Retinal pigment epithelial cell (primary cell): ENCODE results near the gene FLVCR1.
A peak's percentile ranks its signal among the peaks of the same experiment; 100 is the strongest.

Experiments used
- DNase-seq: peaks from one replicate; pipeline ENCODE4 v3.0.0-alpha.2; 2010; ENCODE audit warnings: low read depth
- H3K4me3 ChIP-seq: 2 replicates; pipeline ENCODE4 v1.5.1; 2011; ENCODE audit warnings: mild to moderate bottlenecking, low read length, control low read depth, moderate library complexity
- CTCF ChIP-seq: conservative IDR thresholded peaks from 2 replicates; pipeline ENCODE4 v1.5.1; 2011; ENCODE audit warnings: low read depth, low read length, control low read depth, inconsistent platforms

Gene FLVCR1

DNA sequence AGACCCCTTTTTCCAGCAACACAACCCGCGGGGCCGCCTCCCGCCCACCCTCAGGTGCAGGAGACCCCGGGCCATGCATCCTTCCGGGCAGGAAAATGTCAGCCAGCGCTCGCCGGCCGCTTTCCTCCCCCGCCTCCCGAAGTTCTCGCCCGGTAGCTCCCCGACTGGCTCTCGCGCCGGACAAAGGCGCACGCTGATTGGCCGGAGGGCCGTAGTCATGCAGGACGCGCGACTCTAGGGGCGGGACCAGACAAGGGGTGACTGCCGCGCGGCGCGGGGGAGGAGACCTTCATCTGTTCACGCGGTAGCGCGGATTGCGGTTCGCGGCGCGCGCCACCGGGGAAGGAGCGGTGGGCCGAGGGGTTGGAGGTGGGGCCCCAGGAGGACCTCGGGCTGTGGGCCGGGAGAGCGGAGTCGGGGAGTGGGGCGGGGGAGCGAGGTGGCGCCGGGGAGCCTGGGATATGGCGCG lies at the start of gene FLVCR1:
Gene FLVCR1, plus strand, starts transcription at position 284 of the 469 bp plus-strand sequence. Its CDS starts 178 bp downstream, at position 462.
- DNase-seq = peak; percentile 86
- no peak for TF ChIP-seq CTCF
- peak within 1 kb of the TSS; percentile 69 for H3K4me3 ChIP-seq

DNA sequence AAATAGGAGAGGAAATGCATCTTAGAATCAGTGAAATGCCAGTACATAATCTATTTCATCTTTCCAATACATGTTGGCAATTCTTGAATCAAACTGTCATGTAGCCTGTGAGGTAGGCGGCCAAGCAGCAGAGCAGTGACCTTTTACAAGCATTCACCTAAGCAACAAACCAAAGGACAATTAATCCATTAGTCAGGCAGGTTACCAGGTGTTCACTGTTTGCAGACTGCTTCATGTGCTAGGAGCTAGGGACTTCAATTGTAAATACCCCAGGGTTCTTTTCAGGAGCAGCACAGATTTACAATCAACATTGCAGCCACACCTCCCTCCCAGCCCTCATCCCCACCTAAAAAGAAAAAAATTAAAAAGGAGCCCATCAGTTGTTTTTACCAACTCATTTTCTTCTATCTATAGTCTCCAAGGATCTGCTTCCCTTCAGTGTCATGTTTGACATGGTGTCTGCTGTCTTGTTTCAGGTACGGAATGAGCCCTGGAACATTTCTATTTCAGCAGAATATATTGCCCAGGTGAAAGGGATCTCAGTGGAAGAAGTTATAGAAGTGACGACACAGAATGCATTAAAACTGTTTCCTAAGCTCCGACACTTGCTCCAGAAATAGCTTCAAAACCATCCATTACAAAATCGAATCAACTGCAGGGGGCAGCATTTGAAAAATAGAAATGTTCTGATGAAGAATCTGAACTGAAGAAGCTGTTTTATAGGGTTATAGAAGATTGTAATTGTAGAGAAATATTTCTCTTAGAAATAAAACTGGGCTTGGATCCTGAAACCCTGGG lies 43.3 kb upstream of the FLVCR1 start:
- no peak overlapping the region for H3K4me3 ChIP-seq
- no peak for TF ChIP-seq CTCF
- no peak for DNase-seq

- no peak for TF ChIP-seq CTCF
- no peak for DNase-seq
- no peak overlapping the region for H3K4me3 ChIP-seq
Observed at GRCh38 chr1:212816567-212817278, 41.4 kb upstream of the FLVCR1 start.

DNA sequence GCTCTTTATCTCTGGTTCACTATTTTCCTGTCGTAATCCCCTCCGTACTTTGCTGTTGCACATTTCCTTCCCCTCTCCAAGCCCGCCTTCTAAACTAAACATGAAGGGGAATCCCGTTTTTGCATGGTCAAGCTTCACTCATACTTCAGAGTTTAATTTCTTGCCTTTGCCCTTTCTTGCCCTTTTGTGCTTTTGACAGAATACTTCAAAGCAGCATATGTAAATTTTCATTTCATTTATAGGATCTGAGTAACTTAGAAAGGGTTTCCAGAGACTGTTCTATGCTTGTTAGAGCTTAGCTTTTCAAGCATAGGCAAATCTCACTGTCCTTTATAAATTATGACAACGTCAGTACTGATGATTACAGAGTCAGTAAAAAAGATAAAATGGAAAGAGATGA lies 38.3 kb upstream of the FLVCR1 start:
- H3K4me3 ChIP-seq = no peak overlapping the region
- no peak for TF ChIP-seq CTCF
- DNase-seq = no peak

GRCh38 chr1:212820969-212821368 lies 37.1 kb upstream of the FLVCR1 start:
- DNase-seq = no peak
- TF ChIP-seq CTCF = no peak
- H3K4me3 ChIP-seq = no peak overlapping the region

GRCh38 chr1:212822956-212823355 lies 35.1 kb upstream of the FLVCR1 start:
- TF ChIP-seq CTCF = no peak
- DNase-seq = no peak
- no peak overlapping the region for H3K4me3 ChIP-seq
